ENCODE measurements around the gene FBXL7.
"Not testable (repeated sequence)": the region's sequence is repeated elsewhere in the genome, so short reads cannot be mapped to it uniquely, and the experiment has no call there.

FBXL7 gene

DNA sequence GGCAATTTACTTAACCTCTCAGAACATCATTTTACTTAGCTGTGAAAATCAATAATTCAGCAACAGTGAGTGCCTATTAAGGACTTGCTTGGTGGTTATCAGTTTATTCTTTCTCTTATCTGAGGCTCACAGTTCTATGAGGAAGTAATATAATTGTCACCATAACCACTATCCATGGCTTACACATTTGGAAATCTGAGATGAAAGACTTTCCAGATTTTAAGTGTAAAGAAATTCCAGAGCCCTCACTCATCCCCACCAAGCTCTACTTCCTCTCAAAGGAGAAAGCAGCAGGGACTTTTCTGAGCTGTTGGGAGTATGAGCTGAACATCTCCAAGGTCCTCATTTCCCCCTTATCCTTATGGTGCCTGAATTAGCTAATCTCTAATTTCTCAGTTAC lies 321.5 kb downstream of the FBXL7 start:
- no peak for DNase-seq (ENCODE audit: low spot score)

DNA sequence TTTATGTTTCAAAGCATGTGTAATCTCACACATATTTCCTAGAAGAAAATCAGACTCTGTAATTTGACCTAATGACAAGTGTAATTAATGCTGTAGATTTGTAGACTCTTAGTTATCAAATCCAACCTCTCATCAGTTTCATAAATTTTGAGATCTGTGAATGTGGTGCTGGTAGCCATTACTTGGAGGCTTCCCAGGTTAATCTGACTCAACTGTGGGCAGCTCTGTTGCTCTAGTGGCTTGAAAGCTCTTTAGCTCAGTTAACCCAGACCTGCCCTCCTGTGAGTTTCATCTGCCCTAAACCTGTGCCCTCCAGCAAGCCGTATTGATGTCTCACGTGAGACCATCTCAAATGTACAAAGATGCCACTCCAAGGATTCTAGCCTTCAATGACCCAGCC lies 323.4 kb downstream of the FBXL7 start:
- no peak for DNase-seq (ENCODE audit: low spot score)

GRCh38 chr5:15827741-15828140 lies 327.8 kb downstream of the FBXL7 start:
- no peak for DNase-seq (ENCODE audit: low spot score)

DNA sequence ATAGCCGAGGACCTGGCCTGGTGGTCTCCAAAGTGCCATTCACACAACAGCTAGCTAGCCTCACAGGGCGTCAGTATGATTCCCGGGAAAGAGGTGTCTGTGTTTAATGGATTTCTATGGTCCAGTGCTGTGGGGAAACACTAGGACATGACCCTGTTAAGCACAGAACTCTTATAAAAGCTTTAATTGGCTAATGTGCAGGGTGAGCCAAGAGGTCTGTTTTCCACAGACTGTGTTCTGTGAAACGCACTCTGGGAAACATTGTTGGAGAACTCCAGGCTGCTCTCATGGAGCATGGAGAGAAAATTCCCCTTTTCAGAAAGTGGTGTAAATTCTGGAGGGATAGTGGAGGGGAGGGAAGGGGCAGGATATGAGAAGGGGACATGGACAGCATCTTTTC lies 331.4 kb downstream of the FBXL7 start:
- no peak for DNase-seq (ENCODE audit: low spot score)

DNA sequence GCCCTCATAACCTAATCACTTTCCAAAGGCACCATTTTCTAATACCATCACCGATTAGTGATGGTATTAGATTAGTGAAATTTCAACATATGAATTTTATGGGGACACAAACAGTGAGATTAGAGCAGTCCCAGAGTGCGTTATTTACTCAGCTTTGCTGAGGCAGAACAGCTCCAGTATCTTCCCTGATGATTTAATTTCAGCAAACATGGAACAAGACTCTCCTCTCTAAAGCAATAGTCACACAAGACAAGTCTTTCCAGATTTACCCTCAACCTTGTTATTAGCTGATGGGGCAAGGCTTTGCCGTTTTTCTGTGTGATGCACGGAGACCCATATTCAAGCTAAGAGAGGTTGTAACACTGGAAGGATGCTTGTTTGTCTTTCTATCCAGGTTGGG lies 333.4 kb downstream of the FBXL7 start:
- DNase-seq (ENCODE audit: low spot score), result no peak

- no peak for DNase-seq (ENCODE audit: low spot score)
Observed at GRCh38 chr5:15834596-15835245, 334.7 kb downstream of the FBXL7 start.

- no peak for DNase-seq (ENCODE audit: low spot score)
Observed at GRCh38 chr5:15835514-15835913, 335.5 kb downstream of the FBXL7 start.

- DNase-seq (ENCODE audit: low spot score), result no peak
Observed at GRCh38 chr5:15837551-15838289, 337.7 kb downstream of the FBXL7 start.

- no peak for DNase-seq (ENCODE audit: low spot score)
Observed at GRCh38 chr5:15844253-15844652, 344.3 kb downstream of the FBXL7 start.

DNA sequence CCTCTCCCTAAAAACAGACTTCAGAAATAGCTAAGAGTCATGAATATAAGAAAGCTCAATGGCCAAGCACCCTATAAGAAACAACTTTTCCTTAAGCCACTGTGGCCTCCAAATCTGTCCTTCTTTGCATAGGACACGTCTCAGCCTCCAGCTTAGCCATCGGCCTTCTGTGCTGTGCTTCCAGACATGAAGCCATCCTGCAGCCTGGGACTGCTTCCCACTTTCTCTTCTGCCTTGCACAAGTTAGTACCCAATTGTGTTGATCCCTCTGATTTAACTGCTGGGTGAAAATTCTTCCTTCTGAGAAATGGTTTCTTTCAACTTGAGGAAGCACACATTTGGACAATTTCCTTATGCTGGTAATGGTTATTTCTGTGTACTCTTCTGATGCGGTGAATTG lies 344.9 kb downstream of the FBXL7 start:
- no peak for DNase-seq (ENCODE audit: low spot score)

DNA sequence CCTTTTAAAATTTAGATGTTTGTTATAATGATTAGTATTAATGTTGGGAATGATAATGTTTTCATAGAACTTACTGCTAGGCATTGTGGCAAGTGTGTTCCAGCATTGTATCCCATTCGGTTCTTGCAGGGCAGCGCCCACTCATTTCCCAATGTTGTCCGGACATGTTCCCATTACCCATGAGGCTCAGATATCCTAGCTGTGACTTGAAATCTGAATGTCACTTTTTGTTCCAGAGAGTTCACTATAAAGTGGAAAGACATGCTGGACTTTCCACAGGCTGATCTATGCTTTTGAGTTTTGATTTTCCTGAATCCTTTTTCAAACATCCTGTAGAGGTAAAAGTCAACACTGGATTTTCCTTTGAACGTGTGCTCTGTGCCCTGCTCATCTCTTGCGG lies 350.6 kb downstream of the FBXL7 start:
- no peak for DNase-seq (ENCODE audit: low spot score)

DNA sequence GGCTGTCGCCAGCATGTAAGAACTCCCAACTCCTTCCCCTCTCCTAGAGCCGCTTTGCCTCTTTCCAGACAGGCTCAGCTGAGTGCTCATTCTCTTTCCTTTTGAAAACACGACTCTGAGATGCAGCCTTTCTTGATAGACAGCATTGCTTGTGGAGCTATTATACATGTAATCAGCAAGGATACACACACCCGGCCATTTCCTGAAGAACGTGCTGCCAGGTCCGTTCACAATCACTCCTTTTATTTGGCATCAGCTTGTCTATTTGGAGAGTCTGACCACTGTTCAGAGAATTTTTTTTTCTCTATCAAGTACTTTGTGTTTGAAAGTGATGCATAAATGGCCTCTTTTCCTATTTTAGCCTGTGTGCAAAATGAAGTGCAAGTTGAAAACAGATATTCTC lies 351.0 kb downstream of the FBXL7 start:
- DNase-seq (ENCODE audit: low spot score), result no peak

DNA sequence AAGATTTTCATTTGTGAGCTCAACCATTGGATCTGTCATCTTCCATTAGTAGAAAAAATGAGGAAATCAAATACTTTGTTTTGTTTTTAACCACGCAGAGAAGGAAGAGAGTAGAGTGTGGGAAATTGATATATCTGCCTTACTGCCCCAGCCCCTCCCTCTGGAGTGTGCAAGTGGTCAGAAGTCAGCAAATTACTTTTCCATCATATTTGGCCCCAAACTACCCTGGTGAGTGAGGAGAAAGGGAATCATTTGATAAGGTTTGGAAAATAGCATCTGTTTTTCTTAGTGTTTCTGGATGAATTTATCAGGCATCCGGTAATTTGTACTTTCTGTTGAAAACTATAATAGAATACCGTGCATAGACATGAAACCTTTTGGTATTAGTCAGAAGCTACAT lies 352.2 kb downstream of the FBXL7 start:
- DNase-seq (ENCODE audit: low spot score), result no peak

DNA sequence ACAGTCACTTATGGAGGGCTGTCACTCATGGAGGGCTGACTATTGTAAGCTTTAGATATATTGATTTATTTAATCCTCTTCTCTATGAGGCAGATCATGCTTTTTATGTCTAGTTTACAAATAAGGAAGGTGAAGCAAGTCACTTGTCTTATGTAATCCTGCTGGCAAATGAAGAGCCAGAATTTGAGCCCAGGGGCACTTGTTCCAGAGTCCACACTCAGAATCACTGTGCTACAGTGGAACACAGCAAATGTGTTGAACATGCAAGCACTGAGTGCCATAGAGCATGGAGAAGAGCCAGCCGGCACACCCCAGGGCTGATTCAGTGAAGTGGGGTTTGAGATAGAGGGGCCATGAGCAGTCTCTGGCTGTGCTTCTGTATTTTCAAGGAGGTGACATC lies 353.0 kb downstream of the FBXL7 start:
- DNase-seq (ENCODE audit: low spot score), result no peak

DNA sequence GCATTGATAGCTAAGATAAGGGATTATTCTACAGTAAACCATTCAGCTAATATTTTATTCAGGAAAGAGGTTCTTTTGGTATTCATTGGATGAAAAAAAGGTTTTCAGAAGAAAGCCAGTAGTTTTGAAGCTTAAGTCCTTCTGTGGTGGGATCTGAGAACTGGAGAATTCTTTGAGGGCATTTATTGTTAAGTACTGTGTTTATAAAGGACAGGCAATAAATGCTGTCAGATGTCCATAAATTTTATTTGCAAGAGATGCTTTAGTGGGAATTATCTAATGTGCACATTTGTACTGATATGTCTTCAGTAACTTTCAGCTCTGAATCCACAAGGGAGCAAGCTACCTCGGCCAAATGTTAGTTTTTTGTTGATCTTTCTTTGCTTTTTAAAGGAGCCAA lies 358.3 kb downstream of the FBXL7 start:
- DNase-seq (ENCODE audit: low spot score), result no peak

DNA sequence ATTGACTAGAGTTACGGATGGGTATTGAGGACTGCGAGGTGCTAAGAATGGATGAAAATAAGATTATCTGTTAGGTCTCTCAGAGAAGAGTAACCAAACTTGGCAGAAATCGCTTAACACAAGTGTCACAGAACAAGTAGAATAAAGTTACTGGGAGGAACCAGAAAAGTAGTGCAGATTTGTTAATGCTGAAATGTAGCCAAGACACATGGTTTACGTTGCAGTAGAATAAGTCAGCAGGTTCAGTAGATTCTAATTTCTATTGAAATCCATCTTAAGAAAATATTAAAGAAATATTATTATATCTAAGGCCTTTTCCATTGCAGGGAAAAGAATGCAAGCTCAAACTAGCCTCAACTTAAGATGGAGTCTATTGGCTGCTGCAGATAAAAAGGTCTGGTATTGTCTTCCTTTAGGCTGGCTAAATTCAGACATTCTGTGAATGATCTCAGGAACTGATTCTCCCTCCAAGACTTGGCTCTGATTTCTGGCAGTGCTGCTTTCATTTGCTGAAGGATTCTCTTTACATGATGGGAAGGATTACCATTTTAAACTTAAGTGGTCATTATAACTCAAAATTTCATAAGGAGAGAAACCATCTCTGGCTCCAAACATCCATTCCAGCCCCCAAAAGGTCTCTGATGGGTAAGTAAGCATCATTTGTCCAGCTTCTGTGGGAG lies 364.7 kb downstream of the FBXL7 start:
- DNase-seq (ENCODE audit: low spot score), result no peak

GRCh38 chr5:15872259-15872658 lies 372.3 kb downstream of the FBXL7 start:
- not testable (repeated sequence) for DNase-seq (ENCODE audit: low spot score)

DNA sequence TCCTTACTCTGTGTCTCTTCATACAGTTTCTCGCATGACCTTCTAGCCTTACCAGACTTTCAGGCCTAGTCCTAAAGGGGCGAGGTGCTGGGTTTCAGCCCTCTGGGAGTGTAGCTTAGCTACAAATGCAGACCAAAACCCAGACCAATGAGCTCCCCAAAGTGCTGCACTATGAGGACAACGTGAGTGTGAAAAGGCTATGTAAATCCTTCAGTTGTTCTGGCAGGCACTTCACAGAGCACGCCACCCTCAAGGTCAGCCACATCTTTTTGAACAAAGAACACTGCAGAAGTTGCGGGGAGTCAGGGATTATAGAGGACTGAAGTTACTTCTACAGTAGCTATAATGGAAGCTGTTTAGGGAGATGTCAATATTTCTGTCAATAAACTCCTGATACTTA lies 377.9 kb downstream of the FBXL7 start:
- no peak for DNase-seq (ENCODE audit: low spot score)

- no peak for DNase-seq (ENCODE audit: low spot score)
Observed at GRCh38 chr5:15880201-15880600, 380.2 kb downstream of the FBXL7 start.

GRCh38 chr5:15885156-15885555 lies 385.2 kb downstream of the FBXL7 start:
- DNase-seq (ENCODE audit: low spot score), result no peak

- DNase-seq (ENCODE audit: low spot score), result no peak
Observed at GRCh38 chr5:15886156-15886555, 386.2 kb downstream of the FBXL7 start.

DNA sequence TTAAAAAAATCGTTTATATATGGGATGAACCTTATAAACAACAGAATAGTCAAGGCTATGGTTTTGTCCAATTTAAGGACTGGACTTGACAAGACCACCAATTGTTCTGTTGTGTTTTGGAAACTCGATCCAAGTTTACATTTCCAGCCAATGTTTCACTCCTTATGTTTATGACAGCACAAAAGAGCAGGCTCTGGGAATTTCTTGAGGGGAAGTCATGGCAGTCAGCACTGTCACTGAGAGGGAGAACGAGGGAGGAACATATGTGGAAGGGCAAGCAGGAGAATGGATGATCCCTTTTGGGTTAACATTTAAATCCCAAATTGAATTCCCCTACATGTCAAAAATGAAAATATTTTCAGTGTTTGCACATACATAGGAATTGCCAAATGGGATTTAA lies 387.1 kb downstream of the FBXL7 start:
- DNase-seq (ENCODE audit: low spot score), result no peak

DNA sequence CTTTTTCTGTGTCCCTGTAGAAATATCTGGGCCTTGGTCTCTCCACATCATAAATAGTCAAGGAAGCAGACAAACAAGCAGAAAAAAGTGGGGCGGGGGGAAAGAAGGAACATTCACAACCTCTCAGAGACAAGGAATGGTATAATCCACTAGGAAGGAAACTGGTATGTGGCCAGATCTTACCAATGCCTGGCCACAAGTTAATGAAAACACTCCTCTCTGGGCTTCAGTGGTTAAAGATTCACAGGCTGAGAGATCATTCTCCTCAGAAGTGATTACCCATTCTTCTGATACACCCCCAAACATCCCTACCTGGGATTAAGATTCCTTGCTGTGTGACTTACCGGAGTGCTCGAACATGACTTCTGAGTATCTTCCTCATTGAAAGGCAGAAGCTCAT lies 389.0 kb downstream of the FBXL7 start:
- no peak for DNase-seq (ENCODE audit: low spot score)

All from SW480 (cell line).